ENCODE results near the gene GPR180. TPM values are rescaled to one million over a fixed set of nuclear protein-coding genes. Genes with fewer than 3 reads are reported as not detected.
"Not testable (repeated sequence)": the region's sequence is repeated elsewhere in the genome, so short reads cannot be mapped to it uniquely, and the experiment has no call there.

GPR180 gene
- total RNA-seq, 3 donors from 2014 or later: 2.7 to 4.8 (median 3.8) TPM

DNA sequence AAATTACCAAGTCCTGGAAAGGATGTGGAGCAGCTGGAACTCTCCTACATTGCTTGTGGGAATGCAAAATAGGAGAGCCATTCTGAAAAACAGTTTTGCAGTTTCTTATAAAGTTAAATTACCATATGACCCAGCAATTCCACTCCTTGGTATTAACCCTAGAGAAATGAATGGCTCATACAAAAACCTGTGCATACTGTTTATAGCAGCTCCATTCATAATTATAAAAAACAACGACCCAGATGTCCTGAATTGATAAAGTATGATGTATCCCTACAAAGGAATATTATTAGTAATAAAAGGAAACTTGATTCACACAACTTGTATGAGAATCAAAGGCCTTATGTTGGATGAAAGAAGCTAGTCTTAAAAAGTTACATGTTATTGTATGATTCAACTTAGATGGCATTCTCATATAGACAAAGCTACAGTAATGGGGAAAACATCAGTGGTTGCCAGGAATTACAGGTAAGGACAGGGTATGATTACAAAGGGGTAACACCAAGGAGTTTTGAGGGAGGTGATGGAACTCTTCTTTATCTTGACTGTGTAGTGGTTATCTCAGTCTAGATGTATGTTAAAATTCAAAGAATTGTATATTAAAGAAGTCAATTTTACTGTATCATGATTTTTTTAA is 35.4 kb downstream of the GPR180 start:
- H3K4me1 ChIP-seq (ENCODE audit: low read depth): no peaks in the 10 kb centered on the region
- intact Hi-C loops (cut with DNase I, micrococcal nuclease): no loop called here
- H3K9me3 ChIP-seq: no peaks in the 10 kb centered on the region
- H3K4me3 ChIP-seq: no peak overlapping the region
- TF ChIP-seq, protein P1, sequence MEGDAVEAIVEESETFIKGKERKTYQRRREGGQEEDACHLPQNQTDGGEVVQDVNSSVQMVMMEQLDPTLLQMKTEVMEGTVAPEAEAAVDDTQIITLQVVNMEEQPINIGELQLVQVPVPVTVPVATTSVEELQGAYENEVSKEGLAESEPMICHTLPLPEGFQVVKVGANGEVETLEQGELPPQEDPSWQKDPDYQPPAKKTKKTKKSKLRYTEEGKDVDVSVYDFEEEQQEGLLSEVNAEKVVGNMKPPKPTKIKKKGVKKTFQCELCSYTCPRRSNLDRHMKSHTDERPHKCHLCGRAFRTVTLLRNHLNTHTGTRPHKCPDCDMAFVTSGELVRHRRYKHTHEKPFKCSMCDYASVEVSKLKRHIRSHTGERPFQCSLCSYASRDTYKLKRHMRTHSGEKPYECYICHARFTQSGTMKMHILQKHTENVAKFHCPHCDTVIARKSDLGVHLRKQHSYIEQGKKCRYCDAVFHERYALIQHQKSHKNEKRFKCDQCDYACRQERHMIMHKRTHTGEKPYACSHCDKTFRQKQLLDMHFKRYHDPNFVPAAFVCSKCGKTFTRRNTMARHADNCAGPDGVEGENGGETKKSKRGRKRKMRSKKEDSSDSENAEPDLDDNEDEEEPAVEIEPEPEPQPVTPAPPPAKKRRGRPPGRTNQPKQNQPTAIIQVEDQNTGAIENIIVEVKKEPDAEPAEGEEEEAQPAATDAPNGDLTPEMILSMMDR (IDR thresholded peaks at IDR 0.05): no peak
- DNase-seq (no peak), ATAC-seq (no peak)
- no peaks in the 10 kb centered on the region for H3K36me3 ChIP-seq (ENCODE audit: low read depth)

DNA sequence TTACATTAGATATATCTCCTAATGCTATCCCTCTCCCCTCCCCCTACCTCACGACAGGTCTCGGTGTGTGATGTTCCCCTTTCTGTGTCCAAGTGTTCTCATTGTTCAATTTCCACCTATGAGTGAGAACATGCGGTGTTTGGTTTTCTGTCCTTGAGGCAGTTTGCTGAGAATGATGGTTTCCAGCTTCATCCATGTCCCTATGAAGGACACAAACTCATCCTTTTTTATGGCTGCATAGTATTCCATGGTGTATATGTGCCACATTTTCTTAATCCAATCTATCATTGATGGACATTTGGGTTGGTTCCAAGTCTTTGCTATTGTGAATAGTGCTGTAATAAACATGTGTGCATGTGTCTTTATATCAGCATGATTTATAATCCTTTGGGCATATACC is 36.0 kb downstream of the GPR180 start:
- H3K36me3 ChIP-seq (ENCODE audit: low read depth); intact Hi-C loops (cut with DNase I, micrococcal nuclease); H3K9me3 ChIP-seq; ATAC-seq; H3K4me3 ChIP-seq; H3K4me1 ChIP-seq (ENCODE audit: low read depth); DNase-seq: not testable (repeated sequence)

GRCh38 chr13:94640721-94641120 is 39.1 kb downstream of the GPR180 start:
- no peaks in the 10 kb centered on the region for H3K4me1 ChIP-seq (ENCODE audit: low read depth)
- ATAC-seq: no peak
- intact Hi-C loops (cut with DNase I, micrococcal nuclease): no loop called here
- no peak for DNase-seq
- H3K4me3 ChIP-seq: no peak overlapping the region
- H3K36me3 ChIP-seq (ENCODE audit: low read depth): no peaks in the 10 kb centered on the region
- no peaks in the 10 kb centered on the region for H3K9me3 ChIP-seq
- TF ChIP-seq, protein P1 (IDR thresholded peaks at IDR 0.05): no peak

GRCh38 chr13:94641409-94641941 is 39.8 kb downstream of the GPR180 start:
- intact Hi-C loops (cut with DNase I, micrococcal nuclease): no loop called here
- Histone ChIP-seq H3K9me3 (no peaks in the 10 kb centered on the region), H3K36me3 (ENCODE audit: low read depth) (no peaks in the 10 kb centered on the region), H3K4me1 (ENCODE audit: low read depth) (no peaks in the 10 kb centered on the region), H3K4me3 (no peak overlapping the region)
- DNase-seq (no peak), ATAC-seq (peak; percentile 81)
- TF ChIP-seq, protein P1 (IDR thresholded peaks at IDR 0.05): no peak

- Histone ChIP-seq H3K36me3 (ENCODE audit: low read depth) (no peaks in the 10 kb centered on the region), H3K4me1 (ENCODE audit: low read depth) (no peaks in the 10 kb centered on the region), H3K4me3 (no peak overlapping the region), H3K9me3 (no peaks in the 10 kb centered on the region)
- intact Hi-C loops (cut with DNase I, micrococcal nuclease): no loop called here
- TF ChIP-seq, protein P1 (IDR thresholded peaks at IDR 0.05): no peak
- no peak for ATAC-seq
- peak in 1 of 3 donors; percentile 5 for DNase-seq
Measured at GRCh38 chr13:94646904-94647303, 45.2 kb downstream of the GPR180 start.

GRCh38 chr13:94656176-94656575 is 54.5 kb downstream of the GPR180 start:
- no peak overlapping the region for H3K4me3 ChIP-seq
- H3K36me3 ChIP-seq (ENCODE audit: low read depth): no peaks in the 10 kb centered on the region
- intact Hi-C loops (cut with DNase I, micrococcal nuclease): no loop called here
- H3K4me1 ChIP-seq (ENCODE audit: low read depth): no peaks in the 10 kb centered on the region
- DNase-seq (no peak), ATAC-seq (no peak)
- no peaks in the 10 kb centered on the region for H3K9me3 ChIP-seq
- TF ChIP-seq, protein P1 (IDR thresholded peaks at IDR 0.05): no peak

Measured in mucosa of descending colon (tissue), 3 donors.